ENCODE results near the gene FXYD1. TPM values are rescaled to one million over a fixed set of nuclear protein-coding genes. Genes with fewer than 3 reads are reported as not detected.

The FXYD1 gene
- not detected for total RNA-seq

GRCh38 chr19:35138305-35138892, at the start of gene FXYD1:
Gene FXYD1, plus strand, starts transcription at chr19:35138824. Its CDS starts 1,256 bp downstream, at chr19:35140080.

DNA sequence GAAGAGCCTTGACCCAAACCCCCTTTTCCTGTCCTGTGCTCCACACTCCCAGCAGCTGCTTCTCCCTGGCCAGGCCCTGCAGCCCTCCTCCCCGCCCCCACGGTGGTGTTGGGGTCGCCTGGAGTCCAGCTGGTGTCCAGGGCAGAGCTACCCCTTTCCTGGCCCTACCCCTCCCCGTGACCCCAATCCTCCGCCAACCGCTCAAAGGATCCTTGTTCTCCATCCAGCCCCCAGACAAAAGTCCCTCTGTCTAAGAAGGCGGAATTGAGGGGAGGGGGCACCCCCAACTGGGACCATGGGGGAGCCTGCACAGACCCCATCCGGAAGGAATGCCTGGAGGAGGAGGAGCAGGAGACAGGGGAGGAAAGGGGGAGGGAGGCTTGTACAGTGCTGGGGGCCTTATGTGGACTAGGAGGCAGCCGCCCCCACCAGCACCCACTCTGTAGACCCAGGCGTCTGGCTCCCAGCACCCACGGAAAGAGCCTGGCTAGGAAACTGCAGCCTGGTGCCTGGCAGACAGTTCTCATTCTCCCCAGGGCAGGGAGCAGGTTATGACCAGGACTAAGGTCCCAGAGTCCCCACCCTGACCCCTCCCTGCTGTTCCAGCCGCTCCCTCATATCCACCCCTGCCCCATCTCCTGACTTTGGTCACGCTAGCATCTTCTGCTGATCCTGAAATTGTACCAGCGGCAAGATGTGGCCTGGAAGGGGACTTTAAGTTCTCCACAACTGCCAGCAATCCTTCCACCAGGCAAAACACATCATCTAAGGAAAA, 23.3 kb upstream of the FXYD1 start, which contains the start of gene FXYD3:
TSS of gene FXYD3 (plus strand) at position 647 of the 775 bp plus-strand sequence. CDS start 3,554 bp downstream, outside the sequence.

GRCh38 chr19:35134601-35135242, 3.9 kb upstream of the FXYD1 start, which contains the start of gene LGI4:
Gene LGI4, minus strand, starts transcription at chr19:35135059. Its CDS starts 379 bp downstream, at chr19:35134680.

GRCh38 chr19:35143231-35143715, 4.6 kb downstream of the FXYD1 start, which contains the start of gene FXYD7:
Gene FXYD7, plus strand, starts transcription at chr19:35143255. Its CDS starts 79 bp downstream, at chr19:35143334.

GRCh38 chr19:35154525-35155406, 16.1 kb downstream of the FXYD1 start, which contains the start of gene FXYD5:
Gene FXYD5, plus strand, starts transcription at chr19:35154735. Its CDS starts 816 bp downstream, at chr19:35155551.

Small RNAs within 50 kb of the gene (small RNA-seq; reads per million reads assigned to genes)
- 0 reads per million in 2 donors for gene AC020907.2

Other genes starting within 250 kb of the FXYD1 start
- gene ZNF30, start 211.9 kb upstream of the FXYD1 start, total RNA-seq, result 1 to 10 TPM; 2.1 to 3.0 TPM
- 1 to 10 TPM; 4.8 to 6.3 TPM for gene ZNF792, start 174.6 kb upstream of the FXYD1 start, total RNA-seq
- gene GRAMD1A, start 138.5 kb upstream of the FXYD1 start, total RNA-seq, result 10 to 100 TPM; 23.1 to 27.6 TPM
- 1 to 10 TPM; 2.3 to 4.5 TPM for gene SCN1B, start 108.4 kb upstream of the FXYD1 start, total RNA-seq
- gene HPN, start 97.1 kb upstream of the FXYD1 start, total RNA-seq, result under 1 TPM; 0.33 to 0.34 TPM
- 1 to 10 TPM; 1.0 to 4.0 TPM for gene FXYD3, start 23.0 kb upstream of the FXYD1 start, total RNA-seq
- 1 to 10 TPM in 1 of 2 donors, under 1 TPM in 1; 0.33 to 1.4 TPM for gene LGI4, start 3.8 kb upstream of the FXYD1 start, total RNA-seq
- gene FXYD7, start 4.4 kb downstream of the FXYD1 start, total RNA-seq, result not detected
- 10 to 100 TPM; 11.7 to 20.6 TPM for gene FXYD5, start 15.9 kb downstream of the FXYD1 start, total RNA-seq
- gene FAM187B, start 89.9 kb downstream of the FXYD1 start, total RNA-seq, result not detected
- under 1 TPM; 0.34 to 0.67 TPM for gene LSR, start 110.2 kb downstream of the FXYD1 start, total RNA-seq
- 10 to 100 TPM; 69.9 to 82.6 TPM for gene USF2, start 130.1 kb downstream of the FXYD1 start, total RNA-seq
- gene HAMP, start 143.7 kb downstream of the FXYD1 start, total RNA-seq, result under 1 TPM; under 0.01 TPM
- not detected for gene MAG, start 153.3 kb downstream of the FXYD1 start, total RNA-seq
- gene CD22, start 190.4 kb downstream of the FXYD1 start, total RNA-seq, result under 1 TPM in 1 of 2 donors, not detected in 1; 0.33 TPM
- not detected for gene FFAR1, start 209.1 kb downstream of the FXYD1 start, total RNA-seq
- not detected for gene FFAR3, start 219.6 kb downstream of the FXYD1 start, total RNA-seq
- gene GPR42, start 232.2 kb downstream of the FXYD1 start, total RNA-seq, result not detected

All from melanocyte of skin (primary cell).